DOHH2 (cell line): ENCODE measurements around the gene ETV7.

Experiments
- CTCF ChIP-seq: fragments of 200-600 bp; sonication (generic); IDR thresholded peaks from one replicate; pipeline ENCODE4 v1.5.1; 2014; ENCODE audit warnings: antibody characterized with exemption, mild to moderate bottlenecking, low read depth, low read length; ENCODE audit not compliant: poor library complexity, severe bottlenecking
- EZH2phosphoT487 ChIP-seq: fragments of 200-600 bp; sonication (generic); IDR thresholded peaks from 2 replicates; pipeline ENCODE4 v1.6.1; 2017; ENCODE audit warnings: borderline replicate concordance, mild to moderate bottlenecking, antibody characterized with exemption, low read length, moderate library complexity, mixed read lengths

GRCh38 chr6:36346486-36347273, 40.8 kb downstream of the ETV7 start:
- TF ChIP-seq CTCF (no peak), EZH2phosphoT487 (no peak)
